HepG2 (cell line): ENCODE measurements around the gene OSBP. TPM values are rescaled to one million over a fixed set of nuclear protein-coding genes. Genes with fewer than 3 reads are reported as not detected.

Experiments
- ARNT2 ChIP-seq: sonication (generic); formaldehyde crosslinking; IDR thresholded peaks from 2 replicates; pipeline ENCODE4 v1.8.0; 2022; ENCODE audit warnings: mild to moderate bottlenecking, low read depth, missing genetic modification reagents, moderate library complexity
- ARNTL ChIP-seq: sonication (generic); formaldehyde crosslinking; IDR thresholded peaks from 2 replicates; pipeline ENCODE4 v1.4.0; 2020; ENCODE audit warnings: mild to moderate bottlenecking, missing genetic modification reagents
- ASH2L ChIP-seq: fragments of 300-600, 200-600 bp; sonication (generic); IDR thresholded peaks from 2 replicates; pipeline ENCODE4 v1.7.0; 2017; ENCODE audit warnings: low read depth, mild to moderate bottlenecking, moderate library complexity, mixed read lengths, low read length; ENCODE audit not compliant: insufficient read length
- CHD2 ChIP-seq: IDR thresholded peaks from 2 replicates; pipeline ENCODE4 v1.6.1; 2011; ENCODE audit warnings: low read depth, low read length, improper control_type of control experiment
- KDM5B ChIP-seq: sonication (generic); formaldehyde crosslinking; IDR thresholded peaks from 2 replicates; pipeline ENCODE4 v1.4.0; 2020; ENCODE audit warnings: missing genetic modification reagents, mild to moderate bottlenecking, borderline replicate concordance
- KLF9 ChIP-seq: IDR thresholded peaks from 2 replicates; pipeline ENCODE4 v1.6.1; 2016; ENCODE audit warnings: low read depth
- MATR3 ChIP-seq: sonication (generic); formaldehyde crosslinking; IDR thresholded peaks from 2 replicates; pipeline ENCODE4 v1.4.0; 2020; ENCODE audit warnings: missing genetic modification reagents
- NFYC ChIP-seq: IDR thresholded peaks from 2 replicates; pipeline ENCODE4 v1.6.1; 2016; ENCODE audit warnings: missing genetic modification reagents, missing compliant biosample characterization
- SIX1 ChIP-seq: sonication (generic); formaldehyde crosslinking; IDR thresholded peaks from 2 replicates; pipeline ENCODE4 v1.4.0; 2020; ENCODE audit warnings: missing genetic modification reagents, borderline replicate concordance
- SMARCE1 ChIP-seq: fragments of 450-650 bp; IDR thresholded peaks from 2 replicates; pipeline ENCODE4 v1.6.1; 2017; ENCODE audit warnings: borderline replicate concordance
- SMC3 ChIP-seq: IDR thresholded peaks from 2 replicates; pipeline ENCODE4 v1.6.1; 2011; ENCODE audit warnings: low read length, improper control_type of control experiment
- SNAI1 ChIP-seq: sonication (generic); formaldehyde crosslinking; IDR thresholded peaks from 2 replicates; pipeline ENCODE4 v1.5.0; 2020; ENCODE audit warnings: mild to moderate bottlenecking, missing genetic modification reagents, borderline replicate concordance
- ZNF20 ChIP-seq: sonication (generic); formaldehyde crosslinking; IDR thresholded peaks from 2 replicates; pipeline ENCODE4 v1.4.0; 2020; ENCODE audit warnings: mild to moderate bottlenecking, moderate library complexity, missing genetic modification reagents
- ZNF256 ChIP-seq: sonication (generic); formaldehyde crosslinking; conservative IDR thresholded peaks from 2 replicates; pipeline ENCODE4 v1.4.0; 2020; ENCODE audit warnings: missing genetic modification reagents
- ZNF329 ChIP-seq: sonication (generic); formaldehyde crosslinking; IDR thresholded peaks from 2 replicates; pipeline ENCODE4 v1.9.0; 2021; ENCODE audit warnings: low read depth, mild to moderate bottlenecking, missing genetic modification reagents
- ZNF720 ChIP-seq: sonication (generic); formaldehyde crosslinking; IDR thresholded peaks from 2 replicates; pipeline ENCODE4 v1.4.0; 2020; ENCODE audit warnings: missing genetic modification reagents
- ZNF777 ChIP-seq: sonication (generic); formaldehyde crosslinking; IDR thresholded peaks from 2 replicates; pipeline ENCODE4 v1.4.0; 2020; ENCODE audit warnings: missing genetic modification reagents
- ZNF879 ChIP-seq: sonication (generic); formaldehyde crosslinking; IDR thresholded peaks from 2 replicates; pipeline ENCODE4 v1.8.1; 2023; ENCODE audit warnings: missing genetic modification reagents
- ZSCAN30 ChIP-seq: sonication (generic); formaldehyde crosslinking; IDR thresholded peaks from 2 replicates; pipeline ENCODE4 v1.5.0; 2020; ENCODE audit warnings: mild to moderate bottlenecking, missing genetic modification reagents
- polyA plus RNA-seq, 8 experiments: library from polyadenylated mRNA; depleted of rRNA in 3 of 8; stranded (reverse) in 7 of 8; unstranded in 1 of 8; fragments of >200 nt; fragmentation: Illumina TruSeq in 4 of 8; extraction: Trizol in 4 of 8; gene quantifications; 2 replicates each; pipeline versions ENCODE4 v1.2.1 to v1.2.3, GENCODE V29; 2011 to 2016; ENCODE audit warnings: low read depth in 4 of 8, missing spikeins in 1 of 8, mixed read lengths in 1 of 8; ENCODE audit not compliant: insufficient read depth in 1 of 8
- total RNA-seq, 5 experiments: library from RNA; depleted of rRNA; stranded (reverse); fragments of >200 nt; fragmentation: Illumina TruSeq; extraction: Trizol; gene quantifications; 2 replicates each; pipeline ENCODE4 v1.2.3, GENCODE V29; 2016; ENCODE audit warnings: low read depth in 1 of 5
- TF ChIP-seq, protein P1 (sequence below): sonication (generic); formaldehyde crosslinking; IDR thresholded peaks from 2 replicates; pipeline ENCODE4 v1.8.0; 2022; ENCODE audit warnings: missing genetic modification reagents, low read depth, mild to moderate bottlenecking, borderline replicate concordance
- TF ChIP-seq, protein P2 (sequence below): IDR thresholded peaks from 2 replicates; pipeline ENCODE4 v1.6.1; 2016; ENCODE audit warnings: missing compliant biosample characterization, missing genetic modification reagents, borderline replicate concordance
- TF ChIP-seq, protein P3 (sequence below): sonication (generic); formaldehyde crosslinking; IDR thresholded peaks from 2 replicates; pipeline ENCODE4 v1.4.0; 2020; ENCODE audit warnings: missing genetic modification reagents
- TF ChIP-seq, protein P4 (sequence below), 2 experiments: sonication (generic) in 1 of 2; formaldehyde crosslinking in 1 of 2; IDR thresholded peaks; 2 replicates each; pipeline versions ENCODE4 v1.5.1 to v1.6.1; 2011 to 2020; ENCODE audit warnings: borderline replicate concordance in 1 of 2, low read depth in 1 of 2, low read length in 1 of 2, mild to moderate bottlenecking in 1 of 2, missing genetic modification reagents in 1 of 2, moderate library complexity in 1 of 2
- TF ChIP-seq, protein P5 (sequence below): sonication (generic); formaldehyde crosslinking; IDR thresholded peaks from 2 replicates; pipeline ENCODE4 v1.4.0; 2020; ENCODE audit warnings: missing genetic modification reagents

Gene OSBP
- total and polyA plus RNA-seq, 2 of the 13 experiments (the other 11 are each of a cell fraction or from before 2014, with no cell fraction given), result 12.1 to 13.5 TPM

DNA sequence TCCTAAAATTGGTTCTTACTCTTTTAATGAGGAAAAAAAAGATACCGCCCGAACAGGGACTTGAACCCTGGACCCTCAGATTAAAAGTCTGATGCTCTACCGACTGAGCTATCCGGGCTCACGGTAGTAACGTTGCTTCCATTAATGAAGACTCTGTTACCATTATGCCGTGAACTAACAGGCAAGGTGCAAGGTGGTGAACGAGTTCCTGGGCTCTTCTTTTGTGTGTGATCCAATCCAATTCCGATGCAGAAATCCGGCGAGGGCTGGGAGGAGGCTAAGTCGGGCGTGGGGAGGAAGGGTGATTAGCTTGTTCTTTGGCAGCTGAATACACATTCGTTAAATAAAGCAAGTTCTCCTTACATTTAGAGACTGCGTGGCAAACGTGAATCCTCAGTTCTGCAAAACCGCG is 55.3 kb downstream of the OSBP start (continued):
- TF ChIP-seq ZNF720 (CRISPR knock-in tag) (no peak), ARNT2 (no peak), ASH2L (no peak), ZNF879 (CRISPR knock-in tag) (no peak), NFYC (CRISPR knock-in tag) (no peak), ZSCAN30 (CRISPR knock-in tag) (no peak), SNAI1 (CRISPR knock-in tag) (no peak), SIX1 (CRISPR knock-in tag) (no peak), SMARCE1 (no peak), KDM5B (CRISPR knock-in tag) (no peak), MATR3 (no peak), ZNF777 (CRISPR knock-in tag) (no peak), ZNF20 (CRISPR knock-in tag) (no peak), ZNF256 (CRISPR knock-in tag) (no peak), CHD2 (no peak), KLF9 (CRISPR knock-in tag) (no peak), ZNF329 (CRISPR knock-in tag) (no peak), ARNTL (CRISPR knock-in tag) (no peak), SMC3 (no peak)
- TF ChIP-seq, protein P1, sequence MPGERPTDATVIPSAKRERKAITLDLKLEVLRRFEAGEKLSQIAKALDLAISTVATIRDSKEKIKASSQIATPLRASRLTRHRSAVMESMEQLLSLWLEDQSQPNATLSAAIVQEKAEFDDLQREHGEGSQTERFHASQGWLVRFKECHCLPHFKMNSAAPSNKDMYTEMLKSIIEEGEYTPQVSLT (CRISPR knock-in tag), result no peak
- TF ChIP-seq, protein P2, sequence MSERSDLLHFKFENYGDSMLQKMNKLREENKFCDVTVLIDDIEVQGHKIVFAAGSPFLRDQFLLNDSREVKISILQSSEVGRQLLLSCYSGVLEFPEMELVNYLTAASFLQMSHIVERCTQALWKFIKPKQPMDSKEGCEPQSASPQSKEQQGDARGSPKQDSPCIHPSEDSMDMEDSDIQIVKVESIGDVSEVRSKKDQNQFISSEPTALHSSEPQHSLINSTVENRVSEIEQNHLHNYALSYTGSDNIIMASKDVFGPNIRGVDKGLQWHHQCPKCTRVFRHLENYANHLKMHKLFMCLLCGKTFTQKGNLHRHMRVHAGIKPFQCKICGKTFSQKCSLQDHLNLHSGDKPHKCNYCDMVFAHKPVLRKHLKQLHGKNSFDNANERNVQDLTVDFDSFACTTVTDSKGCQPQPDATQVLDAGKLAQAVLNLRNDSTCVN (CRISPR knock-in tag), result no peak
- TF ChIP-seq, protein P3, sequence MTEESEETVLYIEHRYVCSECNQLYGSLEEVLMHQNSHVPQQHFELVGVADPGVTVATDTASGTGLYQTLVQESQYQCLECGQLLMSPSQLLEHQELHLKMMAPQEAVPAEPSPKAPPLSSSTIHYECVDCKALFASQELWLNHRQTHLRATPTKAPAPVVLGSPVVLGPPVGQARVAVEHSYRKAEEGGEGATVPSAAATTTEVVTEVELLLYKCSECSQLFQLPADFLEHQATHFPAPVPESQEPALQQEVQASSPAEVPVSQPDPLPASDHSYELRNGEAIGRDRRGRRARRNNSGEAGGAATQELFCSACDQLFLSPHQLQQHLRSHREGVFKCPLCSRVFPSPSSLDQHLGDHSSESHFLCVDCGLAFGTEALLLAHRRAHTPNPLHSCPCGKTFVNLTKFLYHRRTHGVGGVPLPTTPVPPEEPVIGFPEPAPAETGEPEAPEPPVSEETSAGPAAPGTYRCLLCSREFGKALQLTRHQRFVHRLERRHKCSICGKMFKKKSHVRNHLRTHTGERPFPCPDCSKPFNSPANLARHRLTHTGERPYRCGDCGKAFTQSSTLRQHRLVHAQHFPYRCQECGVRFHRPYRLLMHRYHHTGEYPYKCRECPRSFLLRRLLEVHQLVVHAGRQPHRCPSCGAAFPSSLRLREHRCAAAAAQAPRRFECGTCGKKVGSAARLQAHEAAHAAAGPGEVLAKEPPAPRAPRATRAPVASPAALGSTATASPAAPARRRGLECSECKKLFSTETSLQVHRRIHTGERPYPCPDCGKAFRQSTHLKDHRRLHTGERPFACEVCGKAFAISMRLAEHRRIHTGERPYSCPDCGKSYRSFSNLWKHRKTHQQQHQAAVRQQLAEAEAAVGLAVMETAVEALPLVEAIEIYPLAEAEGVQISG (CRISPR knock-in tag), result 0 out of 2 replicates have a peak, but pooled peaks have one; percentile 43
- TF ChIP-seq, protein P4, sequence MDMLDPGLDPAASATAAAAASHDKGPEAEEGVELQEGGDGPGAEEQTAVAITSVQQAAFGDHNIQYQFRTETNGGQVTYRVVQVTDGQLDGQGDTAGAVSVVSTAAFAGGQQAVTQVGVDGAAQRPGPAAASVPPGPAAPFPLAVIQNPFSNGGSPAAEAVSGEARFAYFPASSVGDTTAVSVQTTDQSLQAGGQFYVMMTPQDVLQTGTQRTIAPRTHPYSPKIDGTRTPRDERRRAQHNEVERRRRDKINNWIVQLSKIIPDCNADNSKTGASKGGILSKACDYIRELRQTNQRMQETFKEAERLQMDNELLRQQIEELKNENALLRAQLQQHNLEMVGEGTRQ (IDR thresholded peaks at IDR 0.05; ENCODE audit: low read depth, low read length), result no peak
- TF ChIP-seq, protein P4 (CRISPR knock-in tag; IDR thresholded peaks at IDR 0.05; ENCODE audit: borderline replicate concordance), result no peak
- TF ChIP-seq, protein P5, sequence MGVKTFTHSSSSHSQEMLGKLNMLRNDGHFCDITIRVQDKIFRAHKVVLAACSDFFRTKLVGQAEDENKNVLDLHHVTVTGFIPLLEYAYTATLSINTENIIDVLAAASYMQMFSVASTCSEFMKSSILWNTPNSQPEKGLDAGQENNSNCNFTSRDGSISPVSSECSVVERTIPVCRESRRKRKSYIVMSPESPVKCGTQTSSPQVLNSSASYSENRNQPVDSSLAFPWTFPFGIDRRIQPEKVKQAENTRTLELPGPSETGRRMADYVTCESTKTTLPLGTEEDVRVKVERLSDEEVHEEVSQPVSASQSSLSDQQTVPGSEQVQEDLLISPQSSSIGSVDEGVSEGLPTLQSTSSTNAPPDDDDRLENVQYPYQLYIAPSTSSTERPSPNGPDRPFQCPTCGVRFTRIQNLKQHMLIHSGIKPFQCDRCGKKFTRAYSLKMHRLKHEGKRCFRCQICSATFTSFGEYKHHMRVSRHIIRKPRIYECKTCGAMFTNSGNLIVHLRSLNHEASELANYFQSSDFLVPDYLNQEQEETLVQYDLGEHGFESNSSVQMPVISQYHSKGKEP (CRISPR knock-in tag), result no peak
